Activated T-cell treated with anti-CD3 and anti-CD28 coated beads, Interleukin-2, amount 50 U/mL, for 1 hour (primary cell): ENCODE data around the gene WASF3.

Source experiments
- DNase-seq: peaks from one replicate; pipeline ENCODE4 v3.0.0-alpha.2; 2020

Gene WASF3

GRCh38 chr13:26557393-26558073 lies at the start of gene WASF3:
Gene WASF3 (plus strand): TSS chr13:26557683. CDS start chr13:26642271, 84,588 bp downstream.
- peak; percentile 37 for DNase-seq

- no peak for DNase-seq
Observed at GRCh38 chr13:26508885-26509284, 48.6 kb upstream of the WASF3 start.

- no peak for DNase-seq
Observed at GRCh38 chr13:26509491-26509890, 48.0 kb upstream of the WASF3 start.

- DNase-seq: no peak
Observed at GRCh38 chr13:26513931-26514330, 43.6 kb upstream of the WASF3 start.

- DNase-seq: no peak
Observed at GRCh38 chr13:26515721-26516120, 41.8 kb upstream of the WASF3 start.

- DNase-seq: no peak
Observed at GRCh38 chr13:26517936-26518335, 39.5 kb upstream of the WASF3 start.

GRCh38 chr13:26518451-26518959 lies 39.0 kb upstream of the WASF3 start:
- no peak for DNase-seq

- DNase-seq: no peak
Observed at GRCh38 chr13:26522571-26522970, 34.9 kb upstream of the WASF3 start.

- no peak for DNase-seq
Observed at GRCh38 chr13:26523007-26523406, 34.5 kb upstream of the WASF3 start.

- DNase-seq: no peak
Observed at GRCh38 chr13:26525528-26525927, 32.0 kb upstream of the WASF3 start.

GRCh38 chr13:26526702-26527216 lies 30.7 kb upstream of the WASF3 start:
- DNase-seq: no peak

GRCh38 chr13:26528527-26528926 lies 29.0 kb upstream of the WASF3 start:
- no peak for DNase-seq

- DNase-seq: no peak
Observed at GRCh38 chr13:26529441-26529840, 28.0 kb upstream of the WASF3 start.

- no peak for DNase-seq
Observed at GRCh38 chr13:26531742-26532141, 25.7 kb upstream of the WASF3 start.

- no peak for DNase-seq
Observed at GRCh38 chr13:26534036-26534726, 23.3 kb upstream of the WASF3 start.

- no peak for DNase-seq
Observed at GRCh38 chr13:26538363-26539317, 18.8 kb upstream of the WASF3 start.

- no peak for DNase-seq
Observed at GRCh38 chr13:26539738-26540292, 17.7 kb upstream of the WASF3 start.

GRCh38 chr13:26540334-26540733 lies 17.1 kb upstream of the WASF3 start:
- no peak for DNase-seq

- no peak for DNase-seq
Observed at GRCh38 chr13:26541041-26541440, 16.4 kb upstream of the WASF3 start.

GRCh38 chr13:26541678-26542568 lies 15.6 kb upstream of the WASF3 start:
- DNase-seq: no peak

- no peak for DNase-seq
Observed at GRCh38 chr13:26544707-26545106, 12.8 kb upstream of the WASF3 start.
